Dermis microvascular lymphatic vessel endothelial cell (primary cell): ENCODE measurements around the gene ATF7IP2. TPM values are rescaled to one million over a fixed set of nuclear protein-coding genes. Genes with fewer than 3 reads are reported as not detected.

ENCODE experiments used
- DNase-seq, 2 donors: peaks; one replicate each; pipeline versions ENCODE4 v3.0.0 to v3.0.0-alpha.2; 2010; ENCODE audit warnings: low read depth in 2 of 2
- total RNA-seq: library from RNA; depleted of rRNA; stranded (reverse); fragments of >200 nt; gene quantifications from 2 replicates; pipeline ENCODE4 v1.2.1, GENCODE V29; 2014

Gene ATF7IP2
- total RNA-seq, 1 donor from 2014 or later, result 2.2 TPM

DNA sequence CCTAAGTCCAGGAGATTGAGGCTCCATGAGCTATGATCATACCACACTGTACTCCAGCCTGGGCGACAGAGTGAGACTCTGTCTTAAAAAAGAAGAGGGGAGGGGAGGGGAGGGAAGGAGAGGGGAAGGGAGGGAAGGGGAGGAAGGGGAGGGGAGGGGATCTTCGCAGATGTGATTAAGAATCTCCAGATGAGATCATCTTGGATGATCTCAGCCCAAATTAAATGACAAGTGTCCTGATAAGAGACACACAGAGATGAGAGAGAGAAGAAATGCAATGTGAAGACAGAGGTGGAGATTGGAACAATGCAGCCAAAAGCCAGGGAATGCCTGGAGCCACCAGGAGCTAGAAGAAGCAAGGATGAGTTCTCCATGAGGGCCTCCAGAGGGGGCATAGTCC is 124.4 kb downstream of the ATF7IP2 start:
- no peak for DNase-seq

DNA sequence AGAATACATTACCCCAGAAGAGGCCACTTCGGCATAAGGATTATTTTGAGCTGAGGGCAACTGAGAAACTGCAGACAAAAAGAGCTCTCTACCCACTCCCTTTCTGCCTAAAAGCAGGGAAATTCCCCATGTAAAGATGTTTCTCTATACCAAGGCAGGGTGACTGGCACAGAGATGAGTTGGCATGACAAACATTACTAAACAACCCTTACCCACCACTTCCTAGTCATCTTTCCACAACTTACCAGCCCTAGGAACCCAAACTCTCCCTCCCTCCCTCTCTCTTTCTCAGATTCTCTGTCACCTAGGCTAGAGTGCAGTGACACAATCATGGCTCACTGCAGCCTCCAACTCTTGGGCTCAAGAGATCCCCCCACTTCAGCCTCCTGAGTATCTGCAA is 126.0 kb downstream of the ATF7IP2 start:
- no peak for DNase-seq

DNA sequence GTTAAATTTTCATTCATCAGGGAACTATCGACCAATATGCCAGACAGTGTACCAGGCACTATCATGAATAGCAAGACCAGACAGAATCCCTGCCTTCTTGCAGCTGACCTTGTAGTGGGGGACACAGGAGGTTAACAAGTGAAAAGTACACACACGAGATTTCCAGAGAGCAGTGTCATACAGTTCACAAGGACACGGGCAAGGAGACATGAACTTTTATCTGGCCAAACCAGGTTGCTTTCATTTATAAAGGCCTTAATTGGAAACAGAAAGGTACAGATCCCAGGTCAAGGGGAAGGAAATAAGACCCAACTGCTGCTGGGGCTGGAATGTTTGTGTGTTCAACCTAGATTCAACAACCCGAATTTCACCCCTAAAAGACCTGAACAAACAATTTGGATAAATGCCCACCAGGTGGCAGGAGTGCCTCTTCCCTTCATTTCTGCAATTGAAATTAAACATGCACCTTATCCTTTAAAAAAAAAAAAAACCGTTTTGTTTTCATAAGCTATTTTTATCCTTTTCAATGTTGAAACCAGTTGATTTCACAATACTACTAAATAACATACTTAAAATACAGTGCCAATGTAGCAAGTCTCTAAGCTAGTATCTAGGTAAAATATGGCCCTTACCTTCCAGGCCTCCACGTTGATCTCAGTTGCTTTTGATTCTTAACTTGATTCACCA is 128.7 kb downstream of the ATF7IP2 start:
- peak; percentile 50 to 66 for DNase-seq

DNA sequence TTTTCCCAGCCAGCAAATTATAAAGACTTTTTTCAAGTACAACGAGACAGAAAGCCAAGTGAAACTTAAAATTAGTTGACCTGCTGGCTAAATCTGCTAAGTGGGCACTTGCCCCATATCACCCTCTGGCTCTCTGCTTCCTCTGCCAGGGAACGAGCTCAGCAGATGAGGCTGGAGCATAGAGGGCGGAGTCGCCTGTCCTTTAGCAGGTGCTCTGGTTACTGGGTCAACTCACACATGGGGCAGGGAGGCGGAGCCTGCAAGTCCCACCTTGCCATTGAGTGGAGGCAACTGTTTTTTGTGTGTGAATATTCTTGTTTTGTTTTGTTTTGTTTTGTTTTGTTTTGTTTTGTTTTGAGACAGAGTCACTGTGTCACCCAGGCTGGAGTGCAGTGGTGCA is 132.0 kb downstream of the ATF7IP2 start:
- no peak for DNase-seq

DNA sequence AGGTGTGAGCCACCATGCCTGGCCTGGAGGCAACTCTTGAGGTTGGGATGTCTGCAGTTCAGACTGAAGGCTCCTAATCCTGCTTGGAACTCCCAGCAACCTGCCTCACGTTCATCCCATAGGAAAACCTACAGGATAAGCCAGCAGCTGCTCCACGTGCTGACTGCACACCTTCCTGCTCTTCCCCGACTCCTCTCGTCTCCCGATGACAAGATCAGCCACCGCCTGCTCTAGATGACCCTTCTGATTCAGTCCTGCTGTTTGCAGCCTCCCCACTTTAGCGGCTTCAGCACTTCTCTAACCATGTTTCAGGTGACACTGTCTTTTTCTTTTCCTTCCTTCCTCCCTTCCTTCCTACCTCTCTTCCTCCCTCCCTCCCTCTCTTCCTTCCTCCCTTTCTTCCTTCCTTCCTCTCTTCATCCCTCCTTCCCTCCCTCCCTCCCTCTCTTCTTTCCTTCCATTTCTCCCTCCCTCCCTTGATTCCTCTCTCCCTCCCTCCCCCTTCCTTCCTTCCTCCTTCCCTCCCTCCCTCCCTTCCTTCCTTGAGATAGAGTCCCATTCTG is 132.7 kb downstream of the ATF7IP2 start:
- DNase-seq, result no peak

DNA sequence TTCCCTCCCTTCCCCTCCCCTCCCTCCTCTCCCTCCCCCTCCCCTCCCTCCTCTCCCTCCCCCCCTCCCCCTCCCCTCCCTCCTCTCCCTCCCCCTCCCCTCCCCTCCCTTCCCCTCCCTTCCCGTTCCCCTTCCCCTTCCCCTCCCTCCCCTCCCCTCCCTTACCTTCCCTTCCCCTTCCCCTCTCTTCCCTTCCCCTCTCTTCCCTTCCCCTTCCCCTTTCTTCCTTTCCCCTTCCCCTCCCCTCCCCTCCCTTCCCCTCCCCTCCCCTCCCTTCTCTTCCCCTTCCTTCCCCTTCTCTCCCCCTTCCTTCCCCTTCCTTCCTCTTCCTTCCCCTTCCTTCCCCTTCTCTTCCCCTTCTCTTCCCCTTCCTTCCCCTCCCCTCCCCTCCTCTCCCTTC is 133.4 kb downstream of the ATF7IP2 start:
- no peak for DNase-seq

DNA sequence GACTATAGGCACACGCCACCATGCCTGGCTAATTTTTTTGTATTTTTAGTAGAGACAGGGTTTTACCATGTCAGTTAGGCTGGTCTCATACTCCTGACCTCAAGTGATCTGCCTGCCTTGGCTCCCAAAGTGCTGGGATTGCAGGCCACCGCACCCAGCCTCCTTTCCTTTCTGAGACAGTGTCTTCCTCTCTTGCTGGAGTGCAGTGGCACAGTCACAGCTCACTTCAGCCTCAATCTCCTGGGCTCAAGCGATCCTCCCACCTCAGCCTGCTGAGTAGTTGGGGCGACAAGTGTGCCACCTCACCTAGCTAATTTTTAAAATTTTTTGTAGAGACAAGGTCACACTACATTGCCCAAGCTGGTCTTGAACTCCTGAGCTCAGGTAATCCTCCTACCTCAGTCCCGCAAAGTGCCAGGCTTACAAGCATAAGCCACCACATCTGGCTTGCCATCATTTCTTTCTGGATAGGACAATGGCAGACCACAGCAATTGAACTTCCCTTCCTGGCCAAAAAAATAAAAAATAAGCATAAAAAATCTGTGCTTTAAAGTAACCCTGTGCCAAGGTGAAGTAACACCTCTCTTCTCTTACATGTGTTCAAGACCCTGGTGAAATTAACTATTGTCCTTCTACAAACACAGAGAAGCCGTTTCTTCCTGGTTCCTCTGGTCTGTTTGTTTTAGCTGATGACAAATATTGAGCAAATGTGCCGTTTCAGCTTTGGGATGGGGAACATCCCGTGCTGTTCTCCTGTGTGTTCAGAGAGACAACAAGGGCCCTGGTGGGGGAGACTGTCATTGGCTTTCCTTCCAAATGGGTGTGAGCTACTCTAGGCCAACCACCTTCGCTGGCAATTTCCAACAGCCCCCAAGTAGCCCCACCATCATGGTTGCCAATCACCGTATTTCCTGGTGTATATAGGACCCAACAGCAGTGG is 134.3 kb downstream of the ATF7IP2 start:
- no peak for DNase-seq

DNA sequence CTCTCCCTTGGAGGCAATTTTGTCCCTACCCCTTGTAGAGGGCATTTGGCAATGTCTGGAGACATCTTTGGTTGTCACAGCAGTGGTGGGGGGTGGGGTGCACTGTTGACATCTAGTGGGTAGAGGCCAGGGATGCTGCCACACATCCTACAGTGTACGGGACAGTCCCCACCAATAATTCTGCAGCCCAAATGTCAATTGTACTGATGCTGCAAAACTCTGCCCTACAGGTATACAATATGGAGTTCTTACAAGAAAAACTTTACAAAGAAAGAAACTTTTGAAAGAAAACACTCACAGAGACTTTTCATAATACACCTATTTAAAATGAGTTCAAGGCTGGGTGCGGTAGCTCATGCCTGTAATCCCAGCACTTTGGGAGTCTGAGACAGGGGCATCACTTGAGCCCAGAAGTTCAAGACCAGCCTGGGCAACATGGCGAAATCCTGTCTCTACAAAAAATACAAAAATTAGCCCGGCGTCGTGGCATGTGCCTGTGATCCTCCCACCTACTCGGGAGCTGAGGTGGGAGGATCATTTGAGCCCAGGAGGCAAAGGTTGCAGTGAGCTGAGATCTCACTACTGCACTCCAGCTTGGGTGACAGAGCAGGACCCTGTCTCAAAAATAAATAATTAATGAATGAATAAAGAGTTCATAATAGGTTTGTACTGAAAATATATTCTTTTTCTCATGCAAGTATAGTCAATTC is 135.2 kb downstream of the ATF7IP2 start:
- no peak for DNase-seq

DNA sequence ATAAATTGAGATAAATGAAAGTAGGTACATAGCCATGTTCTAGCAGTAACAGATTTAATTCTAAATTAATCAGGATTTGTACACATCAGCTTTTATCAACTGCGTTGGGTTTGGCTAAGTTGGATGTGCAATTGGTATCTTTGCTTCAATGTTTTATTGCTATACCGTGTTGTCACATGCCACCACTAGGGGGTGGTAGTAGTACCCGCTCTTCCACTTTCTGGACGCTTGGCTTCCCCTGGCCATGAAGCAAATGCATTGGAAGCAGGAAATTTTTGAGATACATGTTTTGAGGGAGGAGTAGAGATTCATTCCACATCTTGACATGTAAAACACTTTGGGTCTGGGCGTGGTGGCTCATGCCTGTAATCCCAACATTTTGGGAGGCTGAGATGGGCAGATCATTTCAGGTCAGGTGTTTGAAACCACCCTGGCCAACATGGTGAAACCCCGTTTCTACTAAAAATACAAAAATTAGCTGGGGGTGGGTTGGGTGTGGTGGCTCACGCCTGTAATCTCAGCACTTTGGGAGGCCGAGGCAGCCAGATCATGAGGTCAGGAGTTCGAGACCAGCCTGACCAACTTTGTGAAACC is 135.9 kb downstream of the ATF7IP2 start:
- DNase-seq, result peak; percentile 58 to 69

DNA sequence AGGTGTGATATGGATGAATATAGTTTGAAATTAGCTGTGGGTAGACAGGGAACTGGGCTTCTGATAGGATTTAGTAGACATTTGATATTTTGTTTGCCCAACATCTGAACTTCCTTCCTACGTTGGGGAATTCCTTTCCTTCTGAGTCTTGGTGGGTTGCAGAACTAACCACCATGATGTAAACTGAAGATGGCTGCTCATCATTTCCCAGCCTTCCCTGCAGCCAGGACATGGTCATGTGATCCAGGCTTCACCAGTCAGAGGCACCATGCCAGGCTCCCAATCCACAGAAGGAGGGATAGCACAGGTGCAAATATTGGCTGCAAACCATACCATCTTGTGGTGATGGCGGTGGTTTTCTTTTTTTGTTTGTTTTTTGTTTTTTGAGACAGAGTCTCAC is 137.1 kb downstream of the ATF7IP2 start:
- DNase-seq, result no peak

DNA sequence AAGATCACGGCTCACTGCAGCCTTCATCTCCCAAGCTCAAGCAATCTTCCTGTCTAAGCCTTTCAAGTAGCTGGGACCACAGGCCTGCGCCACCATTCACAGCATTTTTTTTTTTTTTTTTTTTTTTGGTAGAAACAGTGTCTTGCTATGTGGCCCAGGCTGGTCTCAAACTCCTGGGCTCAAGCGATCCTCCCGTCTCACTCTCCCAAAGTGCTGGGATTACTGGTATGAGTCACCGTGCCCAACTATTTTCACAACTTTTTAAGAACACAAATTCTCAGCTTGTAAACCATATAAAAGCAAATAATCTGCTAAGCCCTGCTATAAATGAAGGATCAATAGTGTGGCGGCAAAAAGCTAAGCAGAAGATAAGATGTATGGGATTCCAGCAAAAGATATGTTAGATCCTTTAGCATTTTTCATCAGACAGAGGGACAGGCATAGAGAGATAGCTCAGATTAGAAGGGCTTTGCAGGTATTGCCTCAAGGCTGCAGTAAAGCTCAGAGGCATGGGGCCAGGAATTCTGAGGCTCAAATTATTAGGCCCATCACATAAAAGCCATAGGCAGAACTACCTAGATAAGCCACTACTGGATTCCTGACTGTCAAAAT is 139.5 kb downstream of the ATF7IP2 start:
- DNase-seq, result no peak

DNA sequence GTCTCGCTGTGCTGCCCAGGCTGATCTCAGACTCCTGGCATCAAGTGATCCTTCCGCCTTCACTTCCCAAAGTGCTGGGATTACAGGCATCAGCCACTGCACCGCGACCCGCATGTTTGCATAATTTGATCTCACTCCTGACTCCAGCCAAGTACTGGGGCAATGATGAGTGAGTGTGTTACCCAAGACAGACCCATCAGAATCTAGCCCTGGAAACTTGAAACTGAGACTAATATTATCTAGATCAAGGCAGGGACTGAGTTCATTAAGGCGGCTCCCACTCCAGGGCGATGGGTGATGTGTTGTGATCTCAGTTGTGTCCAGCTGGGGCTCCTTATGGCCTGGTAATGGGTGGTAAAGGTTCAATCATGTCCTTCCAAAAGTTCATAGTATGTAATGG is 141.1 kb downstream of the ATF7IP2 start:
- DNase-seq, result no peak

DNA sequence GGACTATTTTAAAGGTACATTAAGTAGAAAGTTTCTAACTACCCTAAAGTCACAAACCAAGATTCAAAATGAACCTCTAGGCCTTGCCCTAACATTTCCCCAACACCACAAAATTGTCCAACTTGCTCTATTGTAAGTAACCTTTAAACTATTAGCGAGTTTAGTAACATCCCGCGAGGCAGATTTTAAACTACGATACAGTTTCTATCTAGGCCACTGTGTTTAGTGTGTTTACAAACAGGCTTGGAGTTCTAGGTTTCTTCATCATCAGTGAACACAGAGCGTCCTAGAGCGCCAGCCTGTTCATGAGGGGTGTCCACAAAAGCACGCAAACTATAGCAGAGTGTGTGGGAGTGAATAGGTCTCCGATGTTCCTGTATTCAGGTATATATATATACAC is 142.8 kb downstream of the ATF7IP2 start:
- no peak for DNase-seq

DNA sequence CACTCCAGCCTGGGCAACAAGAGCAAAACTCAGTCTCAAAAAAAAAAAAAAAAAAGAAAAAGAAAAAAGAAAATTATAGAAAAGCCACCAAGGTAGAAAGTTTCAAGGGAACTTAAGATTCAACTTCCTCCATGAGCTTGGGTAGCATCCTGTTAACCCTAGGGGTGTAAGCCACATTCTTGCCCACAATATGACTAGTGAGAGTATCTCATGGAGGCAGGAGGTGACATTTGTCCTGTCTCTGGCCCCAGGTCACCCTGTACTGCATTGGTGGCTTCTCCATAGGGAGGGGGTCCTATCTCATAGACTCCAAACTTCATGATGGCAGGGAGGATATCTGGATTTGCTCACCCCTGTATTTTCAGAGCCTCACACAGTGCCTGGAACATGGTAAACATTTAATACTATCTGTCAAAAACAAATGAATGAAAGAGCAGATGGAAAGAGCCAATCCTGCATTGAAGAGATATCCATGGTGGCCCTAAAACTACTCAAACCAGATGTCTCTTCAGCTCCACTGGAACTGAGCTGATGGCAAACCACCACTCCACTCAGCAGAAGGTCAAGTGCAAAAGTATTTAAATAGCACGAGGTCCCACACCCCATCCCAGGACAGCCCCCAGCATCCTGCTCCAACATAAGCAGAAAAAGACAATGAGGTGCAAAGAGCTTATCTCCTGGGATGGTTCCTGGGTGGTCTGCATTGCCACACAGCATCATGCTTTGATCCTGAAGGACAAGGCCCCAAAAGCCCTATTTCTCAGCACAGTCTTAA is 144.2 kb downstream of the ATF7IP2 start:
- no peak for DNase-seq

DNA sequence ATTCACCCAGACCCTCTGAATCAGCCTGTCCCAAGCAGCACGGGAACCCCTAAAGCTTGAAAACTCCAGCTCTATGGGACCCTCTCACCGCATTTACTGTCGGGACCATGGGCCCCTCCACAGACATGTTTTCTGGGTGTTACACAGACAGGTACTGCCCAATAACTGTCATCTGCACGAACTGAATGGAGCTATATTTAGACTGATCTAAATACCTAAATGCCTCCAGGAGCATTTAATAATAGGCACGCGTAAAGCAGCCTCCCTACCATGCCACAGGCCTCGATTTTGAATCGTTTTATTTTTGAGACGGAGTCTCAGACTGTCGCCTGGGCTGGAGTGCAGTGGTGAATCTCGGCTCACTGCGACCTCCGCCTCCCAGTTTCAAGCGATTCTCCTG is 144.8 kb downstream of the ATF7IP2 start:
- no peak for DNase-seq

DNA sequence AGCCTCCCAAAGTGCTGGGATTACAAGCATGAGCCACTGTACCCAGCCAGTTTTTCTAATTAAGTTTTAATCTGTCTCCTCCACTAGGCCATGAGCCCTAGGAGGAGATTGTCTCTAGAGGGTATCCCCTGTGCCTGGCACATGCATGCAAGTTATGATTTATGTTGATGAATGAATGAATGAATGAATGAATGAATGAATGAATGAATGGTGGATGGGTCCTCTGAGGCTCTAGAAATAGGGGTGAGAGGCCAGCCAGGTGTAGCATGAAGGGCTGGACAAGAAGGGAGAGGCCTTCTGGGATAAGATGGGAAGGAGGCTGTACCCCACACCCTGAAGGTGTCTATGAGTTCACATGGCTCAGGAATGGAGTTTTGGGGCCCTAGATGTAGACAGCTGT is 145.7 kb downstream of the ATF7IP2 start:
- no peak for DNase-seq
